HG03175 (cell line): ENCODE measurements around the gene CD1D.
"Not testable (repeated sequence)": the region's sequence is repeated elsewhere in the genome, so short reads cannot be mapped to it uniquely, and the experiment has no call there.

Experiments used
- ATAC-seq: cut with Tn5 transposase; IDR thresholded peaks from one replicate; pipeline ENCODE4 v1.9.1; 2021; ENCODE audit warnings: mild to moderate bottlenecking, moderate library complexity; ENCODE audit not compliant: unreplicated experiment

The CD1D gene

DNA sequence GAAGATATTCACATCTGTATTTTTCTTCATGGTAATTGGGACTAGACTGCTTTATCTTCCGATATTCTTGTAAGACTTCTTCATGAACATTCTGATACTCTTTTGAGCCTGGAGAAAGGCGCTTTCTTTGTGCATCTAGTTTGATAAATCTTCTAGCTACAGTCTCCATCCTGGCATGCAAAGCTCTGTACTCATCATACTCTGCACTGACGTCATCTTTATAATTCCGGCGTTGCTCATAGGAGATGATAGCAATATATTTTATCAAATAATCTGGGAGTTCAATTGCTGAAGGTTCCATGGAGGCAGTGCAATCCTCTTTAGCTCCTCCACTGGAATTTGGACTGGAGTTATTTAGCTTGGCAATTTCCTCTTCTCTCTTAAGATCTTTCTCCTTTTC is 4.8 kb upstream of the CD1D start:
- not testable (repeated sequence) for ATAC-seq

DNA sequence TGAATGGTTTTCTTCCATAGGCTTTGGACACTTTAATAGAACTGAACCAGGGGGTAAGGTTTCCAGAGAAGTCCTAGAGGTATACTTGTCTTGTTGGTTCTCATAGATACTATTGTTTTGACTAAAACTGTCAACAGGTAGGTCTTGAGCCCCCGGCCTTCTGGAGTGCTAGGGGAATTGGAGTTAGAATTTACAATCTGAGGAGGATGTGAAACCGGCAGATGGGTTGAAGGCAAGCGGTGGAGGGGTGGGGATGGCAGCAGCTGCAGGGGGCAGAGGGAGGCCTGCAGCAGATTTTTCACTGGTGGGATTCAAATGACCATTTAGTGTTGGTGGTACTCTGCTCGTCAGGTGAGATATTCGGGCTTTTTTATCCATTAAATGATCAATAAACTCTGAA is 4.3 kb upstream of the CD1D start:
- ATAC-seq = no peak

GRCh38 chr1:158176849-158177699 is 3.6 kb upstream of the CD1D start:
- not testable (repeated sequence) for ATAC-seq

GRCh38 chr1:158177700-158178450 is 2.8 kb upstream of the CD1D start:
- ATAC-seq = no peak

DNA sequence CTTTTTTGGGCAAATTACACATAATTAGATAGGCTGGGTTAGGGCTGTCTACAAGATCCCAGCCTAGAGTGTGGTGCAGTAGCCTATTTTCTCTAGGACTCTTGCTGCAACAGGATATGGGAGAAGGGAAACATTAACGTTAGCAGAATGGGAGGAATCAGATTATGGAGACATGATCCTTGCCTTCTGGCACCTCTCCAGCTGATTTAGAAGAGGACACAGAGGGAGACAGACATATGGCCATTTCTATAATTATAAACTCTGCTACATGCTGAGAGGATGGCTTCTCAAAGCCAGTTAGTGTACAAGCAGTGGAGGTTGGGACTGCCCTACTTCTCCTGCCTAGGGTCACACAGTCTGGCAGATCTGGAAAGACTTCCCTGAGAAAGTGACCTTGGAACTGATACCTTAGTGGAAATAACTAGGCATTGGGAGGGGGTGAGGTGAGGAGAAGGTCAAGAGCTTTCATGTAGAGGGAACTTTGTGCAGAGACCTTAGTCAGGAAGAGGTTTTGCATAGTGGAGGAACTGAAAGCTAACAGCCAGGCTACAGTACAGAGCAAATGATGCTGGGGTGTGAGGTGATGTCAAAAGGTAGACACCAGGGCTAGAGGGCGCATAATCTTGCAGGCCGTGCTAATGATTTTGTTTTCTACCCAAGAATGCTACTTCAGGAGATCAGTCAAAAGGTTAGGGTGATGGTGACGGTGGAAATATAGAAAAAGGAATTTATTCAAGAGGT is 1.2 kb upstream of the CD1D start:
- ATAC-seq = peak; percentile 92

- no peak for ATAC-seq
These were observed 855 bp downstream of the CD1D start for GRCh38 chr1:158181577-158181922.

DNA sequence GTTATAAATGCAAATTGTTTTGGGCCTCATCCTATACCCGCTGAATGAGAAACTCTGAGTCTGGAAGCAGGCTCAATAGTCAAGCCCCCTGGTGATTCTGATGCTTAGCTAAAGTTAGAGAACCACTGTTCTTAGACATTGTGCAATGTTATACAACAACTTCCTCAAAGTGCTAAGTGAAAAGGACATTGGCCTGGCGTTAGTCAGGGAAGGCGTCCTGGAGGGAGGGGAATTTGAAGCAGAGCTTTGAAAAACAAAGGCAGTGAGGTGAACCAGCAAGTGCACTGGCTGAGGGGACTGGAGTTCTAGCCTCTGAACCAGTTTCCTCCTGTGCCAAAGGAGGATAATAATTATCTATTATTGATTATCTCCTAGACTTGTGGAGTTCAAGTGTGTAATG is 5.1 kb downstream of the CD1D start:
- ATAC-seq = no peak

GRCh38 chr1:158186180-158186579 is 5.5 kb downstream of the CD1D start:
- ATAC-seq = no peak

GRCh38 chr1:158188611-158189010 is 7.9 kb downstream of the CD1D start:
- ATAC-seq = no peak

DNA sequence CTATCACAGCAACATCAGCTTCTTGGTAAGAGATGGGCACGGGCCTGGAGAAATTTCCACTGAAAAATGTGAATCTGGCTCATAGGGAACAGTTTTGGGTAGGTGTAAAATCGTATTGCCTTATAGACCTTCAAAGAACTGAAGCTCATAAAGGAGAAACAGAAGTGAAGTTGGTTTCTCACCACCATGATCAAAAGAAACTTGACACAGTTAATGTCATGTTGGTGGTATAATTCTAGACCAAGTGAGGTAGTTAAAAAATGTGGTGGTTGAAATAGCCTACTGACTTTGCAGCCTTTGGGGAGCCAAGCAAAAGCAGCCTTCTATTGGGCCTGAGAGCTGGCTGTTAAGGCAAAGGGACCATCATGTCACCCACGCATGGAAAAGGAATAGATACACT is 8.9 kb downstream of the CD1D start:
- ATAC-seq = no peak

- ATAC-seq = no peak
These were observed 10.6 kb downstream of the CD1D start for GRCh38 chr1:158191299-158191698.

DNA sequence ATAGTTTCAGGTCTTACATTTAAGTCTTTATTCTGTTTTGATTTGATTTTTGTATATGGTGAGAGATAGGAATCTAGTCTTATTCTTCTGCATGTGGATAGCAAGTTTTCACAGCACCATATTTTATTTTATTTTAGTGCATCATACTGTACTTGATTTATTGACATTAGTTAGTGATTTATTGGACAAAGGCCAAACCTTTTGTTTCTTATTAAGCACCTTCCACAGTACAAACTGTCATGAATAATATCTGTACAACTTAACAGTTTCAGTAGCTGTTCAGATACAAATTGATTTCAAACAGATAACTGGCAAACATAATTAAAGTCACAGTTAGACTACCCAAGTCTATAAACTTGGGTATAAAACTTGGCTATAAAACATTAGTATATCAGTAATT is 15.8 kb downstream of the CD1D start:
- ATAC-seq = no peak

- ATAC-seq = no peak
These were observed 19.2 kb downstream of the CD1D start for GRCh38 chr1:158199849-158200248.

DNA sequence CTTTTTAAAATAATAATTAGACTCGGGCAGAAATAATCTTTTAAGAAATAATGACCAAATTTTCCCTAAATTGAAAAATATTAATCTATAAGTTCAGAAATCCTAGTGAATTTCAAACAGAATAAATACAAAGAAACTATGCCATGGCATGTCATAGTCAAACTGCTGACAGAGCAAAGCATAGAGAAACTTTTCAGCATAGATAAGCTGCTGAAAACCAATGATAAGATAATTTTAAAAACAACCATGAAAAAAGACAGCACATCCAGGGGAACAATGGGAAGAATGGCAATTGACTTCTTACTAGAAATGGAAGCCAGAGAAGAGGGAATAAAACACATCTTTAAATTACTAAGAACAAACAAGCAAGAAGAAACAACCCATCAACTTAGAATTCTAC is 19.8 kb downstream of the CD1D start:
- ATAC-seq = no peak

GRCh38 chr1:158203693-158204457 is 23.2 kb downstream of the CD1D start:
- ATAC-seq = no peak

GRCh38 chr1:158204458-158204827 is 23.7 kb downstream of the CD1D start:
- no peak for ATAC-seq

- ATAC-seq = no peak
These were observed 28.0 kb downstream of the CD1D start for GRCh38 chr1:158208586-158209116.

GRCh38 chr1:158212320-158212719 is 31.6 kb downstream of the CD1D start:
- ATAC-seq = no peak

- not testable (repeated sequence) for ATAC-seq
These were observed 42.8 kb downstream of the CD1D start for GRCh38 chr1:158223445-158223844.

- no peak for ATAC-seq
These were observed 47.4 kb downstream of the CD1D start for GRCh38 chr1:158227904-158228623.
